ENCODE measurements around the gene TRAF3IP3.

The TRAF3IP3 gene

DNA sequence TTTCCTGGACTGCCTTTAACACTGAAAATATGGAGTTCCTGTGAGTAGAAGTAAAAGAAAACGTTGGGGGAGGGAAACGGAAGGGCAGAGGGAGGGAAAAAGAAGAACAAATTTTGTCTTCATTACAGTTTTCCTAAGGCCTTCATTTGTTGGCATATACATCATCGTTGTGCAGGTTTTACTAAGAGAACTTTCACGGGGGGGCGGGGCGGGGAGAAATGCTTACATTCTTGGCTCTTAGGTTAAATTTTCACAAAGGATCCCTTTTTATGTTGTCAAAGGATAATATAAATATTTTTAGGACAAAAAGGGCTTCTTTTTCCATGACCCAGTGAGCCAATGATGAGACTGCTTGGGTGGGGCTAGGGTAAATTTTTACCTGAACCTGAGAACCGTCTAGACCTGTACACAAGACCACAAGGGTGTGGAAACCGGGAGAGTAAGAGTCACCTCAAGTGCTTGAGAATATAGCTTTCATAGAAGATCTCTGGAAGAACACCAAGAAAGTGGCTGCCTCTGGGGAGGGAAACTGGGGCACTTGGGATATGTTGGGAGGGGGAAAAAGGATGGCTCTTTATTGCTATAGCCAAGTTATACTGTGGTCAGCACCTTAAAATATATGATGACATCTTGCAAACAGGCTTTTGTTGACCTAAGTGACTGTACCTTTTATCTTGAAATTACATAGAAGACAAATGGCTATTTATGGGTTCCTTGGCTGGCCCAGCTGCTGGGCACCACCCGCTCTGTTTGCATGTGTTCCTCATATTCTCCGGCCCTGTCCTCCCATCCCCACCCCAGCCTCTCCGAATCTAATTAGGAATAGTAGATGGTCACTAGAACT lies 70.0 kb downstream of the TRAF3IP3 start:
- no peak for DNase-seq (ENCODE audit: low spot score)
- TF ChIP-seq, protein P1, sequence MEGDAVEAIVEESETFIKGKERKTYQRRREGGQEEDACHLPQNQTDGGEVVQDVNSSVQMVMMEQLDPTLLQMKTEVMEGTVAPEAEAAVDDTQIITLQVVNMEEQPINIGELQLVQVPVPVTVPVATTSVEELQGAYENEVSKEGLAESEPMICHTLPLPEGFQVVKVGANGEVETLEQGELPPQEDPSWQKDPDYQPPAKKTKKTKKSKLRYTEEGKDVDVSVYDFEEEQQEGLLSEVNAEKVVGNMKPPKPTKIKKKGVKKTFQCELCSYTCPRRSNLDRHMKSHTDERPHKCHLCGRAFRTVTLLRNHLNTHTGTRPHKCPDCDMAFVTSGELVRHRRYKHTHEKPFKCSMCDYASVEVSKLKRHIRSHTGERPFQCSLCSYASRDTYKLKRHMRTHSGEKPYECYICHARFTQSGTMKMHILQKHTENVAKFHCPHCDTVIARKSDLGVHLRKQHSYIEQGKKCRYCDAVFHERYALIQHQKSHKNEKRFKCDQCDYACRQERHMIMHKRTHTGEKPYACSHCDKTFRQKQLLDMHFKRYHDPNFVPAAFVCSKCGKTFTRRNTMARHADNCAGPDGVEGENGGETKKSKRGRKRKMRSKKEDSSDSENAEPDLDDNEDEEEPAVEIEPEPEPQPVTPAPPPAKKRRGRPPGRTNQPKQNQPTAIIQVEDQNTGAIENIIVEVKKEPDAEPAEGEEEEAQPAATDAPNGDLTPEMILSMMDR (IDR thresholded peaks at IDR 0.05; ENCODE audit: extremely low read depth, insufficient read depth, missing control alignments): no peak
- in situ Hi-C loops (cut with MboI; ENCODE audit: low pct_unique_long_range_greater_than_20kb, low sequenced_read_pairs, unreplicated experiment): no loop called here

DNA sequence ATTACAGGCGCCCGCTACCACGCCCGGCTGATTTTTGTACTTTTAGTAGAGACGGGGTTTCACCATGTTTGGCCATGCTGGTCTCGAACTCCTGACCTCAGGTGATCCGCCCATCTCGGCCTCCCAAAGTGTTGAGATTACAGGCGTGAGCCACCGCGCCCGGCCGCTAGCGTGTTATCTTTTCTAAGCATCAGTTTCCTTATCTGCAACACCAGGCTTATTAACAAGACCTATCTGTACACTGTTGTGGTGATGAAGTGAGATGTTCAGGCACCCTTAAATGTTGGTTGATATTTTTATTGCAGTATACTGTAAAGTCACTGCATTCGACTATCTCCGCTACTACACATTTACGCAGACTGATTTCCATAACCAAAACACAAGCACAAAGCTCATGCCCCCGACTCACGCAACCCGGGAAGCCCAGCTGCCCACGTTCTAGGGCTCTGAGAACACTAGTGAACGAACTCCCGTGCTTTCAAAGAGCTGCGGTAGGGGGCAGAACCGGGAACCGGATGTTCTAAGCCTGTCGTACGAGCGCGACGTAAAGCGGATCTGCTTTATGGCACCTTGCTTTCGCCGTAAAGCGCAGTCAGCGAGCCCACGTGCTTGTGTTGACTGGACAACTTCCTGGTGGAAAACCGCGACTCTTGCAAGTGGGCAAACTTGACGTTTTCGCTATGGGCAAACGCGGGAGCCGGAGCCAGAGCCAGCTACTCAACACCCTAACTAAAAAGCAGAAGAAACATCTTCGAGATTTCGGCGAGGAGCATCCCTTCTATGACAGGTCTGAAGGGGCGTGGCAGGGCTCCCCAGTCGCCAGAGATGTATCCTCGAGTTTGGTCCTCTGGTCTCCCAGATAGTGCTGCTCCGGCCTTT lies 71.8 kb downstream of the TRAF3IP3 start, which contains the start of gene UTP25:
Gene UTP25 (plus strand): TSS at position 589 of the 879 bp plus-strand sequence. CDS start 92 bp downstream, at position 681.
- TF ChIP-seq, protein P1 (IDR thresholded peaks at IDR 0.05; ENCODE audit: extremely low read depth, insufficient read depth, missing control alignments): peak; percentile 64
- in situ Hi-C loops (cut with MboI; ENCODE audit: low pct_unique_long_range_greater_than_20kb, low sequenced_read_pairs, unreplicated experiment): no loop called here
- DNase-seq (ENCODE audit: low spot score): peak; percentile 80

DNA sequence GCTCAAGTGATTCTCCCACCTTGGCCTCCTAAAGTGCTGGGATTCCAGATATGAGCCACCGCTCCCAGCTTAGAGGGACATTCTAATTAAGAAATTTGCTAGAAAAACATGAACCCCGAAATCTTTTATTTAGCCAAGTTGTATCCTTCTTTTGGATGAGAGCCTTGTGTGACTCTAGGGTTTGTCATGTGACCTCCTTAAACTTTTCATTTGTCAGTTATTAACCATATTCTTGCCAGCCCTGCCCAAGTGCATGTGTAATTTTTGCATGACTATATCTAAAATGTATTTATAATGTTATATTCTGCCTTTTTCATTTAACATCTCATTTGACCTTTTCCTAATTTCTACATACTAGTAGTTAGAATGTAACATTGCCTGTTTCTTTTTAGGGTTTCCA lies 73.9 kb downstream of the TRAF3IP3 start:
- no peak for DNase-seq (ENCODE audit: low spot score)
- in situ Hi-C loops (cut with MboI; ENCODE audit: low pct_unique_long_range_greater_than_20kb, low sequenced_read_pairs, unreplicated experiment): no loop called here
- TF ChIP-seq, protein P1 (IDR thresholded peaks at IDR 0.05; ENCODE audit: extremely low read depth, insufficient read depth, missing control alignments): no peak

DNA sequence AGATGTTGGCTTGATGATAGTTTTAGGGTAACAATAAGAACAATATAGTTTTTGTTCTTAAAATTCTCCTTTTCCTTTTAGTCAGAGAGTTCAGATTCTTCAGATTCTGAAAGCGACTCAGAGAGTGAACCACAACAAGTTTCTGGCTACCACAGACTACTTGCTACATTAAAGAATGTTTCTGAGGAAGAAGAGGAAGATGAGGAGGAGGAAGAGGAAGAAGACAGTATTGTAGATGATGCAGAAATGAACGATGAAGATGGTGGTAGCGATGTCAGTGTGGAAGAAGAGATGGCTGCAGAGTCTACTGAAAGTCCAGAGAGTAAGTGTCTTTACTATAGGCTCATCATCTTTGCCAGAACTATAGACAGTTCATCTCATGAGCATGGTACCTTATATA lies 74.9 kb downstream of the TRAF3IP3 start:
- TF ChIP-seq, protein P1 (IDR thresholded peaks at IDR 0.05; ENCODE audit: extremely low read depth, insufficient read depth, missing control alignments): no peak
- no peak for DNase-seq (ENCODE audit: low spot score)
- in situ Hi-C loops (cut with MboI; ENCODE audit: low pct_unique_long_range_greater_than_20kb, low sequenced_read_pairs, unreplicated experiment): no loop called here

DNA sequence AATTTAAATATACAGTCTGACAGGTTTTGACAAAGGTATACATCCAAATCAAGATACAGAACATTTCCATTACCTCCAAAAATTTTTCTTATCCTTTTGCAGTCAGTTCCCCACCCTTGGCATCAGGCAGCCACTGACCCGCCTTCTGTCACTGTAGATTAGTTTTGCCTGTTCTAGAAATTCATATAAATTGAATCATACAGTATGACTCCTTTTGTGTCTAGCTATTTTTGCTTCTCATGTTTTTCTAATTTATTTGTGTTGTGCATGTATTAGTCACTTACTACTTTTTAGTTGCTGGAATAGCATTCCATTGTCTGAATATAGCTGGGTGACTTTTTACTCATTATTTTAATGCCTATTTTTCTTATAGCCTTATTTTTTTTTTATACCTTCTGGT lies 75.8 kb downstream of the TRAF3IP3 start:
- in situ Hi-C loops (cut with MboI; ENCODE audit: low pct_unique_long_range_greater_than_20kb, low sequenced_read_pairs, unreplicated experiment): no loop called here
- DNase-seq (ENCODE audit: low spot score): no peak

More for the DNA sequence above, 75.8 kb downstream of the TRAF3IP3 start:
- TF ChIP-seq, protein P1 (IDR thresholded peaks at IDR 0.05; ENCODE audit: extremely low read depth, insufficient read depth, missing control alignments): no peak
